ENCODE results near the gene KCNMA1.

- TF ChIP-seq CTCF (IDR thresholded peaks at IDR 0.05 in 2 of 3, conservative IDR thresholded peaks at IDR 0.05 in 1 of 3; ENCODE audit: borderline replicate concordance in 1 of 3, insufficient read depth in 1 of 3, low read depth in 2 of 3, low read length in 2 of 3) (no peak), TCF7L2 (IDR thresholded peaks at IDR 0.05; ENCODE audit: borderline replicate concordance, extremely low read depth, insufficient read depth, insufficient read length) (no peak), RAD21 (IDR thresholded peaks at IDR 0.05; ENCODE audit: low read depth) (no peak), REST (IDR thresholded peaks at IDR 0.05; ENCODE audit: low read depth) (no peak)
These were observed 565.2 kb downstream of the KCNMA1 start for GRCh38 chr10:77072361-77072835.

Measured in HCT116 (cell line).